ENCODE results near the gene REST. TPM values are rescaled to one million over a fixed set of nuclear protein-coding genes. Genes with fewer than 3 reads are reported as not detected.
"Not testable (repeated sequence)": the region's sequence is repeated elsewhere in the genome, so short reads cannot be mapped to it uniquely, and the experiment has no call there.

Gene REST, protein sequence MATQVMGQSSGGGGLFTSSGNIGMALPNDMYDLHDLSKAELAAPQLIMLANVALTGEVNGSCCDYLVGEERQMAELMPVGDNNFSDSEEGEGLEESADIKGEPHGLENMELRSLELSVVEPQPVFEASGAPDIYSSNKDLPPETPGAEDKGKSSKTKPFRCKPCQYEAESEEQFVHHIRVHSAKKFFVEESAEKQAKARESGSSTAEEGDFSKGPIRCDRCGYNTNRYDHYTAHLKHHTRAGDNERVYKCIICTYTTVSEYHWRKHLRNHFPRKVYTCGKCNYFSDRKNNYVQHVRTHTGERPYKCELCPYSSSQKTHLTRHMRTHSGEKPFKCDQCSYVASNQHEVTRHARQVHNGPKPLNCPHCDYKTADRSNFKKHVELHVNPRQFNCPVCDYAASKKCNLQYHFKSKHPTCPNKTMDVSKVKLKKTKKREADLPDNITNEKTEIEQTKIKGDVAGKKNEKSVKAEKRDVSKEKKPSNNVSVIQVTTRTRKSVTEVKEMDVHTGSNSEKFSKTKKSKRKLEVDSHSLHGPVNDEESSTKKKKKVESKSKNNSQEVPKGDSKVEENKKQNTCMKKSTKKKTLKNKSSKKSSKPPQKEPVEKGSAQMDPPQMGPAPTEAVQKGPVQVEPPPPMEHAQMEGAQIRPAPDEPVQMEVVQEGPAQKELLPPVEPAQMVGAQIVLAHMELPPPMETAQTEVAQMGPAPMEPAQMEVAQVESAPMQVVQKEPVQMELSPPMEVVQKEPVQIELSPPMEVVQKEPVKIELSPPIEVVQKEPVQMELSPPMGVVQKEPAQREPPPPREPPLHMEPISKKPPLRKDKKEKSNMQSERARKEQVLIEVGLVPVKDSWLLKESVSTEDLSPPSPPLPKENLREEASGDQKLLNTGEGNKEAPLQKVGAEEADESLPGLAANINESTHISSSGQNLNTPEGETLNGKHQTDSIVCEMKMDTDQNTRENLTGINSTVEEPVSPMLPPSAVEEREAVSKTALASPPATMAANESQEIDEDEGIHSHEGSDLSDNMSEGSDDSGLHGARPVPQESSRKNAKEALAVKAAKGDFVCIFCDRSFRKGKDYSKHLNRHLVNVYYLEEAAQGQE
- 23.4 TPM for polyA plus RNA-seq (ENCODE audit: insufficient read length)

DNA sequence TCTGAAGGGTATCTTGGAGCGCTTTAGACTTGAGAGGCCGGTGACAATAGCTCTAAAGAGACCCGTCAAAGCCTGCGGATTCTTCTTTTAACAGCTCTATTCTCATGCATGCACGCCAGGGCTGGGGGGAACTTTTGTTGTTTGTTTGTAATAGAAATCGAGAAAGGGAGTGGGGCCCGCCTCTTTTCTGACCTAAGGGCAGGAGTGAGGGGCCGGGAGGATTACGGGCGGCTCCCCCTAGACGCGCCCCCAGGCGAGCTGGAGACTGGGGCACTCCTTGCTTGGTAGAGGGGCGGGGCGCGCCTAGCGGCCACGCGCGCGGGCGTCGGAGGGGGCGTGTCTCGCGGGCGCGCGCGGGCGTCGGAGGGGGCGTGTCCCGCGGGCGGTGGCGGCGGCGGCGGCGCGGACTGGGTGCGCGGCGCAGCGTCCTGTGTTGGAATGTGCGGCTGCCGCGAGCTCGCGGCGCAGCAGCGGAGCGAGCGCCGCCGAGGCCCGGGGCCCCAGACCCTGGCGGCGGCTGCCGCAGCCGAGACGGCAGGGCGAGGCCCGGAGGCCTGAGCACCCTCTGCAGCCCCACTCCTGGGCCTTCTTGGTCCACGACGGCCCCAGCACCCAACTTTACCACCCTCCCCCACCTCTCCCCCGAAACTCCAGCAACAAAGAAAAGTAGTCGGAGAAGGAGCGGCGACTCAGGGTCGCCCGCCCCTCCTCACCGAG is at the start of gene REST:
REST (plus strand) TSS at position 412 of the 717 bp plus-strand sequence. CDS start 2,739 bp downstream, outside the sequence.
- DNase-seq (ENCODE audit: low read depth) = no peak

DNA sequence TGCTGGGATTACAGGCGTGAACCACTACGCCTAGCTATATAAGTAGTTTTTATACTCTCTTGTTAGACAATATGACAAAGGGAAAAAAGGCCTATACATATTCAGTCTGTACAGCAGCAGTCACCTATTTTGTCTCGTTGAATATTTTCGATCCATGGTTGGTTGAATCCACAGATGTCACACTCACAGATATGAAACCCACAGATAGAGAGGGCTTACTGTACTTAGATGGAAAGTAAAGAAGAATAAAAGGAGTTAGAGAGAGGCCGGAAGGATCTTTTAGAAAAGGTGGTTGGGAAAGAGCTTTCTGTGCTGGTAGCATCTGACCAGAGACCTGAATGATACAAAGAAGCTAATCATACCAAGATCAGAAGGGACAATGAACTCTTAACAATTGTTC is 47.9 kb upstream of the REST start:
- no peak for DNase-seq (ENCODE audit: low read depth)

DNA sequence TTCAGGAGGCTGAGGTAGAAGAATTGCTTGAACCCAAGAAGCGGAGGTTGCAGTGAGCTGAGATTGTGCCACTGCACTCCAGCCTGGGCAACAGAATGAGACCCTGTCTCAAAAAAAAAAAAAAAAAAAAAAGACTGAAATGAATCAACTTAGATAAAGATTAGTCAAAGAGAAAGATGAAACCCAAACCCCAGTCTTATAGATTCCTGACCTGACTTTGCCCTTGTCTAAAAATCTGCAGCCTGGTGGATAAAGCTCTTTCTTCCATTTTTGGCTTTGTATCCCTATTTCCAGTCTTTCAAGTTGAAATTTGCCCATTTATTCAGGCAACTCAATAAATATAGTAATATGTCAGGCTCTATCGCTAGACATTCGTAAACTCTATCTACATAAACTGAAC is 46.9 kb upstream of the REST start:
- DNase-seq (ENCODE audit: low read depth) = no peak

GRCh38 chr4:56861360-56861759 is 46.3 kb upstream of the REST start:
- no peak for DNase-seq (ENCODE audit: low read depth)

DNA sequence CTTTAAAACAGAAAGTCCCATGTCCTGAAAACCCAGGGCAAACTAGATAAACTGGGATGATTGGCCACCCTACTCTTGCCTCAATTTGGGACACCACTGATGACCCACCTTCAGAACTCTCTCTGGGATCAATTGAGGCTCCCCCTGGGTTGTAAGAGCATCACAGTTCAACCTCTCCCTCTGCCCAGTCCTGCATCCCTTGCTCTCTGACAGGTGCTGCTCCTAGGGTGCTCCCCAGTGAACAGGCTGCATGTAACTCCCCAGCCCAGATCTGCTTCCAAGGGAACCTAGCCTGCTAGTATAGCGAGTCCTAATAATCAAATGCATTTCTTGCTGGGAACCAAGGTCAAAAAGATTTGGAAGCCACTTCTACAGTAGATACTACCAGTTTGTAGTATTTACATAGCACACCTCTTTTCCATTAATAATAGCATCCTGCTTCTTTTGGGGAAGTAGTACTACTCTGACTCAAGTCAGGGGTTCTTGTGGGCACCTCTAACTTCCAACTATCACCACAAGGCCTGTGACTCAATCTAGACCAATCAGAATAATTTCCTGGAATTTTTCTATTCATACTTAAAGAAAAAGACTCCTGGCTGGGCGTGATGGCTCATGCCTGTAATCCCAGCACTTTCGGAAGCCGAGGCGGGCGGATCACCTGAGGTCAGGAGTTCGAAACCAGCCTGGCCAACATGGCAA is 44.1 kb upstream of the REST start:
- DNase-seq (ENCODE audit: low read depth) = no peak

GRCh38 chr4:56870946-56871345 is 36.8 kb upstream of the REST start:
- peak; percentile 41 for DNase-seq (ENCODE audit: low read depth)

DNA sequence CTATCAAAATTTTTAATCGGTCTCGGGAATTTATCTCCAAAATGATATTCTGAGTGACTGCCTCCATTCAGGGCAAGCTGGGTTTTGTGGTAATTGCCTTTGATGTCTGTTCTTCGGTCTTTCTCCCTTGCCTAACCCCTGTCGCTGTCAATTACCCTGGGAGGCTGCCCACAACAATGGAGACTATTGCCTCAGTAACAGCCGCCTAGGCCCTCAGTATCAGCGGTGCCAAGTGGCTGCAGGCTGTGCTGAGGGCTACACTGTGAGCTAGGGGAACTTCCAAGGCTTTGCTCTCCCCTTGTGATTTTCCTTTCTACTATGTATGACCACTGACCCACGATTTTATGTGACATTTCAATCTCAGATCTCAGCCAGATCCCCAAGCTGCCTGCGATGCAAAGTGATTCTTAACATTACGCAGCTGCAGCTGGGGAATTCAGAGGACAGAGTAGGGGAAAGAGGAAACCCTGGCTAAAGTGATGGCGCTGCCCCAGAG is 36.3 kb upstream of the REST start:
- DNase-seq (ENCODE audit: low read depth) = peak; percentile 26

GRCh38 chr4:56874166-56874565 is 33.5 kb upstream of the REST start:
- DNase-seq (ENCODE audit: low read depth) = no peak

DNA sequence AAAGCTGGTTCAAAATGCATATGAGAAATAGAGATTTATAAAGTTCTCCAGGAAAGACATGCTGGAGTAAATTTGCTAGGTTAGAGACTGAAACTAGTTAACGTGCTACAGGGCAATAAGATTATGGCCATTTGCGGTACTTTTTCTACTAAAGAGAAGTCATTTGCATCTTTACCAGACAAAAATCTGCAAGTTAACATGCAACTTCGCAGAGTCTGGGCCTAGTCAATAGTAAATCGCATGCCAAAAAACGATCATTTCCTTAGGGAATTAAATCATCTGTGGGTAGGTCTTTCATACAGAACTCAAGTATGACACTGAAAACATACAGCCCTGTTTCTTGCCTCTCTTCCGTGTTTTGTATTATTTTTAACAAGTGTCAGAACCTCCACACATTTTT is 32.8 kb upstream of the REST start:
- DNase-seq (ENCODE audit: low read depth) = no peak

GRCh38 chr4:56876264-56876663 is 31.4 kb upstream of the REST start:
- DNase-seq (ENCODE audit: low read depth) = no peak

DNA sequence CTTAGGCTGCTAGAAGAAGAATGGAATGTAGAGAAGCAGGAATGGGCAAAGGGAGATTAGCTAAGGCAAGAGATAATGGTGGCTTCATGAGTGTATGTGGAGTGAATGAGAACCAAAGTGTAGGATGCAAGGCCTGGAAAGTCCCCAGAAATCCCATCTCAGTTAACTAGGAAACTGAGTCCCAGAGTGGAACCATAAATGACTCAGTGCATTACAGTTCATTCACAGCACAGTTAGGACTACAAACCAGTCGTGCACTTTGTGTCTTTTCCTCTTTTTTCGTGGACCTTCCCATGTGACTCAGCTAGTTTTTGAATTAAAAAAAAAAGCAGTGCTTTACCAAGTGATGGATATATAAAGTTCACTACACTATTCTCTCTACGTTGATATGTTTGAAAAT is 27.7 kb upstream of the REST start:
- DNase-seq (ENCODE audit: low read depth) = no peak

- no peak for DNase-seq (ENCODE audit: low read depth)
These were observed 27.1 kb upstream of the REST start for GRCh38 chr4:56880572-56880971.

- not testable (repeated sequence) for DNase-seq (ENCODE audit: low read depth)
These were observed 23.2 kb upstream of the REST start for GRCh38 chr4:56884511-56884910.

DNA sequence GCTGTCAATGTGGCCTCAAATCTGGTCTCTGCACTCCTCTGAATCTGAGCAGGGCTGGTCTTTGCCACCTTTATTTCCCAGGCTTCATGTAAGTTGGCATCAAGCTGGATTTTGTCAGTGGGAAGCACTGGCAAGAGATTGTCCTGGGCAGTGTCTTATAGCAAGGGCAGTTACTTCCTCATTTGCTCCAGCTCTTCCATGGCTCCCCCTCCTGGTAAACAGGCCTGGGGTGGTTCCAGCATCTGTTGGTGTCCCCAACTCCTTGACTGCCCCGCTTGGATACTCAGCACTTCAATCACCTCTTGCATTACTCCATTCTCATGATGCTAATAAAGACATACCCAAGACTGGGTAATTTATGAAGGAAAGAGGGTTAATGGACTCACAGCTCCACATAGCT is 15.0 kb upstream of the REST start:
- no peak for DNase-seq (ENCODE audit: low read depth)

DNA sequence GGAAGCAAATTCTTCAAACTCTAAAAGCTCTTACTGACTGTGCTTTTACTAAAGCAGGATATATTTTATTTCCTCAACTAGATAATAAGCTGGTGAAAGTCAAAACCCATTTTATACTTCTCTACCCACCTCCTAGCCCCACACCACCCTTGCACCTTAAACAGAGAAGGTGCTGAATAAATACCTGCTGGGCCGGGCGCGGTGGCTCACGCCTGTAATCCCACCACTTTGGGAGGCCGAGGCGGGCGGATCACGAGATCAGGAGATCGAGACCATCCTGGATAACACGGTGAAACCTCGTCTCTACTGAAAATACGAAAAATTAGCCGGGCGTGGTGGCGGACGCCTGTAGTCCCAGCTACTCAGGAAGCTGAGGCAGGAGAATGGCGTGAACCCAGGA is 9.9 kb upstream of the REST start:
- not testable (repeated sequence) for DNase-seq (ENCODE audit: low read depth)

- DNase-seq (ENCODE audit: low read depth) = not testable (repeated sequence)
These were observed 7.5 kb upstream of the REST start for GRCh38 chr4:56900186-56900585.

DNA sequence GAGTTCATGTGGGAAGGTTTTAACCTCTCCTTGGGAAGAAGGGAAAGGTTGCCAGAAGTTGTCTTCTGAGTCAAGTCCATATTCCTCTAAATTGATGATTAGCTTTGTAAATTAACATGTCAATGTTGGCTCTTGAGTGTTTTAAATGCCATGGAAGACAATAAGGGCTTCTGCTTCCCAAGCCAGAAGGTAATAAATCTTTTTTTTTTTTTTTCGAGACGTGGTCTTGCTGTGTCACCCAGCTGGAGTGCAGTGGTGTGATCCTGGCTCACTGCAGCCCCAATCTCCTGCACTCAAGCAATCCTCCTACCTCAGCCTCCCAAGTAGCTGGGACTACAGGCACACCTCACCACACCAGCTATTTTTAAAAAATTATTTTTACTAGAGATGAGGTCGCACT is 5.0 kb upstream of the REST start:
- no peak for DNase-seq (ENCODE audit: low read depth)

DNA sequence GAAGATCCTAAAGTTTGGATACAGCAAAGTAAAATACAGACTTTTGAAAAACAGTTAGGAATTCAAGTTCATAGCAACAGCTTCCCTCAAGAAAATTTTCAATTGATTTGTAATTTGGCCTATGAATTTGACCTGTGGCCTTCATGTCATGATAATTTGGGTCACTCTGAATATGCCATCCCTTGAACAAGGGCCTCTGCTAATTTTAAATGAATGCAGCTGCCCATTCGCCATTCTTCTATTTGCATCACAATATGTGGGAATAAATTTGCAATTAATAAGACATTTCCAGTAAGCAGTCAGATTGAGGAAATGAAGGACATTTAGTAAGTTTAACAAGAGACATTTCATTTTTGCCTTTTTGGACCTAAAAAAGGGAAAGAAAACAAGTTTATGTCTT is 1.9 kb upstream of the REST start:
- DNase-seq (ENCODE audit: low read depth) = no peak

GRCh38 chr4:56906489-56907393 is 959 bp upstream of the REST start:
- DNase-seq (ENCODE audit: low read depth) = no peak

Measured in forelimb muscle (tissue), 1 donor.